Measurements from ENCODE around the gene TMEM237.

DNA sequence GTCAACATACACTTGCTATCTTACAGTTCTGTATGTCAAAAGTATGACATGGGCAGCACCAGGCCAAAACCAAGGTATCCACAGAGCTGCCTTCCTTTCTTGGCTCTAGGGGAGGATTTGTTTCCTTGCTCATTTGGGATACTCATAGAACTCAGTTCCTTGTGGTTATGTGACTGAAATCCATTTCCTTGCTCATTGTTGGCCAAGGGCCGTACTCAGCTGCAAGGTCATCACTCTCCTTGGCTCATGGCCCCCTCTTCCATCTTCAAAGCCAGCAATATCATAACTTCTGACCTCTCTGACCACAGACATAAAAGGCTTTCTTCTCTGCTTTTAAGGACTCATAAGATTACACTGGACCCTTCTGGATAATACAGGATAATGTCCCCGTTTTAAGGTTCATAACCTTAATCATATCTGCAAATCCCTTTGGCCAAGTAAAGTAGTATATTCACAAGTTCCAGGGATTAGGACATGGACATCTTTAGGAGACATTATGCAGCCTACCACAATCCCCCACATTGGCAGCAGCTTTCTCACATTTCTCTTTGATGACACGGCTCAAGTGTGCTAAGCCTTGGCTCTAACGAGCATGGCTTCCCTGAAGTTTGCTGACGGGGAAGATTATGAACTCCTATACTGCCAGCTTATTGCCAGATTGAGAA lies 20.9 kb downstream of the TMEM237 start:
- no peak for TF ChIP-seq CTCF (IDR thresholded peaks at IDR 0.05)
- no peak for TF ChIP-seq ZFX (IDR thresholded peaks at IDR 0.05; ENCODE audit: borderline replicate concordance)
